ENCODE results near the gene PRMT7. TPM values are rescaled to one million over a fixed set of nuclear protein-coding genes. Genes with fewer than 3 reads are reported as not detected.
A peak's percentile ranks its signal among the peaks of the same experiment; 100 is the strongest.

PRMT7 gene, protein sequence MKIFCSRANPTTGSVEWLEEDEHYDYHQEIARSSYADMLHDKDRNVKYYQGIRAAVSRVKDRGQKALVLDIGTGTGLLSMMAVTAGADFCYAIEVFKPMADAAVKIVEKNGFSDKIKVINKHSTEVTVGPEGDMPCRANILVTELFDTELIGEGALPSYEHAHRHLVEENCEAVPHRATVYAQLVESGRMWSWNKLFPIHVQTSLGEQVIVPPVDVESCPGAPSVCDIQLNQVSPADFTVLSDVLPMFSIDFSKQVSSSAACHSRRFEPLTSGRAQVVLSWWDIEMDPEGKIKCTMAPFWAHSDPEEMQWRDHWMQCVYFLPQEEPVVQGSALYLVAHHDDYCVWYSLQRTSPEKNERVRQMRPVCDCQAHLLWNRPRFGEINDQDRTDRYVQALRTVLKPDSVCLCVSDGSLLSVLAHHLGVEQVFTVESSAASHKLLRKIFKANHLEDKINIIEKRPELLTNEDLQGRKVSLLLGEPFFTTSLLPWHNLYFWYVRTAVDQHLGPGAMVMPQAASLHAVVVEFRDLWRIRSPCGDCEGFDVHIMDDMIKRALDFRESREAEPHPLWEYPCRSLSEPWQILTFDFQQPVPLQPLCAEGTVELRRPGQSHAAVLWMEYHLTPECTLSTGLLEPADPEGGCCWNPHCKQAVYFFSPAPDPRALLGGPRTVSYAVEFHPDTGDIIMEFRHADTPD
- total RNA-seq (10 to 100 TPM; 60.8 to 95.1 (median 89.4) TPM), polyA plus RNA-seq (10 to 100 TPM; 42.5 to 47.6 TPM), total RNA-seq (100 reads per million, percentile 84 among the genes with 10 or more reads in this experiment)

- Mint-ChIP-seq H3K4me1 (peaks cover 33 to 69% (median 59%) of the 10 kb centered on the region in 7 donors), H3K27ac (peak within 1 kb of the TSS; percentile 77 to 99 (median 96)), H3K9me3 (no peaks in the 10 kb centered on the region), H3K27me3 (no peaks in the 10 kb centered on the region), H3K4me3 (peak within 1 kb of the TSS; percentile 88 to 100 (median 98)), H3K36me3 (peaks cover 4 to 24% (median 15%) of the 10 kb centered on the region in 5 donors)
- ChIA-PET POLR2A (interaction anchor here (0.6 to 8.3 kb wide), 23 partner anchors 9 to 504 kb away, joined by 3 to 90 read pairs (median 7); partner anchors contain the start of genes NFATC3, PLA2G15, SLC7A6 and TSNAXIP1), CTCF (interaction anchor here (0.6 to 2.4 kb wide), 17 partner anchors 11 to 813 kb away, joined by 3 to 58 read pairs (median 5); partner anchors contain the start of gene SLC7A6)
- peak within 1 kb of the TSS; percentile 91 for H3K27ac ChIP-seq (ENCODE audit: low read depth, low read length)
- H3K4me1 ChIP-seq (ENCODE audit: control insufficient read depth in 2 of 2, insufficient read depth in 2 of 2, low read length in 2 of 2): peaks cover 25 to 32% of the 10 kb centered on the region in 2 donors
- DNase-seq (peak; percentile 77 to 94 (median 92)), ATAC-seq (peak; percentile 99)
- no peaks in the 10 kb centered on the region for H3K9me3 ChIP-seq (ENCODE audit: control insufficient read depth in 2 of 3, low read length in 3 of 3)
- intact Hi-C loops (cut with micrococcal nuclease): loop anchor here (1.0 to 5.0 kb wide), 18 partner anchors 17 to 821 kb away; partner anchors contain the start of genes PLA2G15 (in 2 of the 2), PSMB10 (in 2 of the 2), SLC7A6 (in 2 of the 2) and SMPD3 (in 2 of the 2)
- peaks cover 0 to 40% (median 11%) of the 10 kb centered on the region in 3 experiments for H3K36me3 ChIP-seq (ENCODE audit: control insufficient read depth in 2 of 3, insufficient read depth in 3 of 3, low read length in 3 of 3)
- peak within 1 kb of the TSS; percentile 99 for H3K4me3 ChIP-seq (ENCODE audit: low read length)
- no peaks in the 10 kb centered on the region for H3K27me3 ChIP-seq (ENCODE audit: control insufficient read depth in 2 of 2, insufficient read depth in 2 of 2, low read length in 2 of 2)
Measured at GRCh38 chr16:68310774-68311511, at the start of gene PRMT7, which contains the start of gene SLC7A6OS. PRMT7 (plus strand) TSS chr16:68311019; CDS start chr16:68315980, 4,961 bp downstream. SLC7A6OS (minus strand) TSS chr16:68310946; CDS start chr16:68310926, 20 bp downstream.

DNA sequence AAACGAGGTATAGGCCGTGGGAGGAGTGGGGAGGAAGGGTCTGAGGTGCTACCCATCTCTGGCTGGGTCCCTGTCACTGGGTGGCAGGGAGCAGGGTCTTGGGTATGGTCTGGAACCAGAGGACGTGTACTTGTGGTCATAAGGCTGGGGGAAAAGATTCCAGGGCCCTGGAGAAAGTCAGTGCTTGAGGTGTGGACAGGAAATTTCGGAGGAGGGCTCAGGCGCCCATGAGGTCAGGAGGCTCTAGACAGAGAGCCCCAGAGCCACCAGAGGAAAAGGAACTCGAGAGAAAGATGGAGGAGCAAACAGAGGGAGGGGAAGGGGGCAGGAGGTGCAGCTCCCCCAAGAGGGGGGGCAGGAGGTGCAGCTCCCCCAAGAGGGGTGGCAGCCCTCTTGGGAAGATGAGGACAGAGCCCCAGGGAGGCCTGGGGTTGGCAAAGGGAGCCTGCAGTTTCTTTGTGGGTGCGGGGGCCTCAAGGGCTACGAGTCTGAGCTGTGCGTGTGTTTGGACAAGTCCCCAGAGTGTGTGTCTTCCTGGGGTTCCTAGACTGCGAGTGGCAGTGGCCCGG, 47.2 kb upstream of the PRMT7 start:
- H3K4me3 ChIP-seq (ENCODE audit: low read length): peak overlapping the region; percentile 78
- H3K27ac Mint-ChIP-seq: peak overlapping the region; percentile 89 to 100 (median 98)
- no peaks in the 10 kb centered on the region for H3K9me3 Mint-ChIP-seq
- H3K27me3 ChIP-seq (ENCODE audit: control insufficient read depth in 2 of 2, insufficient read depth in 2 of 2, low read length in 2 of 2): no peaks in the 10 kb centered on the region
- H3K4me1 Mint-ChIP-seq: peaks cover 32 to 62% (median 50%) of the 10 kb centered on the region in 7 donors
- H3K27me3 Mint-ChIP-seq: no peaks in the 10 kb centered on the region
- peak overlapping the region; percentile 99 for H3K27ac ChIP-seq (ENCODE audit: low read depth, low read length)
- POLR2A ChIA-PET: interaction anchor here (0.7 to 25.4 kb wide), 16 partner anchors 11 to 92 kb away, joined by 3 to 531 read pairs (median 6); partner anchors contain the start of genes PRMT7 and SLC7A6OS
- H3K36me3 Mint-ChIP-seq: peaks cover 0 to 15% (median 8%) of the 10 kb centered on the region in 5 donors
- no peak for ATAC-seq
- peaks cover 0 to 28% (median 0%) of the 10 kb centered on the region in 3 experiments for H3K36me3 ChIP-seq (ENCODE audit: control insufficient read depth in 2 of 3, insufficient read depth in 3 of 3, low read length in 3 of 3)
- no peaks in the 10 kb centered on the region for H3K9me3 ChIP-seq (ENCODE audit: control insufficient read depth in 2 of 3, low read length in 3 of 3)
- intact Hi-C loops (cut with micrococcal nuclease): loop anchor here (1.0 to 5.0 kb wide), 6 partner anchors 12 to 249 kb away; partner anchors contain the start of genes SLC7A6OS (in 2 of the 2), PLA2G15 (in 1 of the 2) and SMPD3 (in 1 of the 2)
- peak overlapping the region; percentile 90 to 100 (median 96) for H3K4me3 Mint-ChIP-seq
- CTCF ChIA-PET: interaction anchor here (0.9 to 9.0 kb wide), 12 partner anchors 19 to 70 kb away, joined by 3 to 317 read pairs (median 4); partner anchors contain the start of genes PLA2G15, PRMT7 and SLC7A6OS
- DNase-seq: no peak
- H3K4me1 ChIP-seq (ENCODE audit: control insufficient read depth in 2 of 2, insufficient read depth in 2 of 2, low read length in 2 of 2): peaks cover 22 to 32% of the 10 kb centered on the region in 2 donors

GRCh38 chr16:68264128-68265077, 46.4 kb upstream of the PRMT7 start, which contains the start of gene SLC7A6:
SLC7A6 (plus strand) TSS chr16:68264526; CDS start chr16:68274727, 10,201 bp downstream.
- H3K27me3 ChIP-seq (ENCODE audit: control insufficient read depth in 2 of 2, insufficient read depth in 2 of 2, low read length in 2 of 2): no peaks in the 10 kb centered on the region
- H3K27ac ChIP-seq (ENCODE audit: low read depth, low read length): peak within 1 kb of the TSS; percentile 99
- Mint-ChIP-seq H3K27me3 (no peaks in the 10 kb centered on the region), H3K9me3 (no peaks in the 10 kb centered on the region), H3K27ac (peak within 1 kb of the TSS; percentile 89 to 100 (median 98)), H3K4me1 (peaks cover 40 to 69% (median 56%) of the 10 kb centered on the region in 7 donors), H3K36me3 (peaks cover 0 to 19% (median 13%) of the 10 kb centered on the region in 5 donors), H3K4me3 (peak within 1 kb of the TSS; percentile 93 to 100 (median 97))
- intact Hi-C loops (cut with micrococcal nuclease): loop anchor here (1.0 to 5.0 kb wide), 6 partner anchors 11 to 248 kb away; partner anchors contain the start of genes SLC7A6OS (in 2 of the 2), PLA2G15 (in 1 of the 2) and SMPD3 (in 1 of the 2)
- H3K4me1 ChIP-seq (ENCODE audit: control insufficient read depth in 2 of 2, insufficient read depth in 2 of 2, low read length in 2 of 2): peaks cover 27 to 39% of the 10 kb centered on the region in 2 donors
- H3K4me3 ChIP-seq (ENCODE audit: low read length): peak within 1 kb of the TSS; percentile 78
- no peaks in the 10 kb centered on the region for H3K9me3 ChIP-seq (ENCODE audit: control insufficient read depth in 2 of 3, low read length in 3 of 3)
- ChIA-PET CTCF (interaction anchor here (0.5 to 9.0 kb wide), 13 partner anchors 19 to 220 kb away, joined by 3 to 317 read pairs (median 4); partner anchors contain the start of genes PLA2G15, PRMT7 and SLC7A6OS), POLR2A (interaction anchor here (0.7 to 25.4 kb wide), 16 partner anchors 10 to 111 kb away, joined by 3 to 531 read pairs (median 6); partner anchors contain the start of genes PRMT7 and SLC7A6OS)
- H3K36me3 ChIP-seq (ENCODE audit: control insufficient read depth in 2 of 3, insufficient read depth in 3 of 3, low read length in 3 of 3): peaks cover 0 to 21% (median 0%) of the 10 kb centered on the region in 3 experiments
- ATAC-seq: peak; percentile 83
- peak; percentile 78 to 91 (median 84) for DNase-seq

DNA sequence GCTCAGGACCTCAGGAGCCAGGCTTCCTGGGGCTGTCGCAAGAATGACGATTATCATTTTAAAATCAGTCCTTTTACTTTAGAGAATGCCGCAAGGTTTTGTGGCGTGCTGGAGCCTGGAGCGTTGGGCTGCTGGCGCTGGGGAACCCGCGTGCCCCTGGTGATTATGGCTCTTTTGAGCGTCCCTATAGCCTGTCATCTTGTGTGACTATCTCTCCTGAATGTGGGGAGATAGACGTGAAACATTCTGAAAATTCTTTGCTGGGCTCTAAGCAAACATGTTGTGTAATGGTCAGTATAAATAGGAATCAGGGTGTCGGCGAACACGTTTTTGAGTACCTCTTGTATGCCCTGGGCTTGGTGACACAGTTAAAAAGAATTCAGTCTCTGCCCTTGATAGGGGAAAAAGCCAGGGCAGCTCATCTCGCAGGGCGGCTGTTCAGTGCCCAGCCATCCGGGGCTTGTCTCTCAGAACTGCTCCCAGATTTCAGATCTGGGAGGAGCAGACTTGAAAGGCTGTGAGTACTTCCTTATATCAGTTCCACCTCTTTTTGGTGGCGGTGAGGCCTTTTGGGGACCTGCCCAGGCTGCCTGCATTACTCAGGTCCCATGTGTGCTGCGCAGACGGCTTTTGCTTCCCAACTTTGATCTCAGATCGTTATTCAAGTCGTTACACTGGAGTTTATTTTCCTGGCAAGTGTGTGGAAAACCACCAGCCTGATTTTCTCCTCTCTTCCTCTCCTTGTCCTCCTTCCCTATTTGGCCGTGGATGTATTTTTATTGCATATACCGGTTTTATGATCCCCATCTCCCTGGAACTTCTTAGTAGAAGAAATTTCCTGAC, 45.5 kb upstream of the PRMT7 start:
- H3K4me3 Mint-ChIP-seq: peak overlapping the region; percentile 93 to 100 (median 97)
- peaks cover 0 to 21% (median 14%) of the 10 kb centered on the region in 5 donors for H3K36me3 Mint-ChIP-seq
- DNase-seq (peak in 5 of 9 donors; percentile 25 to 76 (median 42)), ATAC-seq (peak; percentile 21)
- Histone ChIP-seq H3K9me3 (ENCODE audit: control insufficient read depth in 2 of 3, low read length in 3 of 3) (no peaks in the 10 kb centered on the region), H3K27ac (ENCODE audit: low read depth, low read length) (peak overlapping the region; percentile 99), H3K27me3 (ENCODE audit: control insufficient read depth in 2 of 2, insufficient read depth in 2 of 2, low read length in 2 of 2) (no peaks in the 10 kb centered on the region), H3K4me1 (ENCODE audit: control insufficient read depth in 2 of 2, insufficient read depth in 2 of 2, low read length in 2 of 2) (peaks cover 31 to 48% of the 10 kb centered on the region in 2 donors), H3K4me3 (ENCODE audit: low read length) (peak overlapping the region; percentile 78), H3K36me3 (ENCODE audit: control insufficient read depth in 2 of 3, insufficient read depth in 3 of 3, low read length in 3 of 3) (peaks cover 0 to 12% (median 0%) of the 10 kb centered on the region in 3 experiments)
- H3K27me3 Mint-ChIP-seq: no peaks in the 10 kb centered on the region
- ChIA-PET CTCF (interaction anchor here (0.6 to 9.0 kb wide), 3 partner anchors 19 to 121 kb away, joined by 3 to 317 read pairs (median 58); partner anchors contain the start of genes PRMT7 and SLC7A6OS), POLR2A (interaction anchor here (1.7 to 25.4 kb wide), 6 partner anchors 9 to 46 kb away, joined by 5 to 531 read pairs (median 40); partner anchors contain the start of genes PRMT7 and SLC7A6OS)
- peaks cover 46 to 78% (median 65%) of the 10 kb centered on the region in 7 donors for H3K4me1 Mint-ChIP-seq
- peak overlapping the region; percentile 89 to 99 (median 97) for H3K27ac Mint-ChIP-seq
- H3K9me3 Mint-ChIP-seq: no peaks in the 10 kb centered on the region
- intact Hi-C loops (cut with micrococcal nuclease): loop anchor here (1.0 kb wide), 2 partner anchors 10 to 21 kb away; no protein-coding TSS in a partner anchor
